B cell (primary cell): ENCODE data around the gene KCTD18. TPM values are rescaled to one million over a fixed set of nuclear protein-coding genes. Genes with fewer than 3 reads are reported as not detected.

ENCODE experiments used
- ATAC-seq: fragments of 200-7000 bp; cut with Tn5 transposase; one replicate; pipeline ENCODE4 v1.10.0; 2021; ENCODE audit warnings: low read depth, mild to moderate bottlenecking, moderate number of reproducible peaks, moderate library complexity
- CTCF ChIA-PET: fragments of 350-600 bp; sonication (Branson Sonifier 250); formaldehyde crosslinking; loops from one replicate; lab custom pipeline; 2021; ENCODE audit warnings: antibody characterized with exemption, inconsistent platforms; lab: Charles Lee
- POLR2A ChIA-PET: fragments of 350-600 bp; sonication (Branson Sonifier 250); formaldehyde crosslinking; loops from one replicate; lab custom pipeline; 2021; ENCODE audit warnings: antibody characterized with exemption; lab: Charles Lee
- DNase-seq: peaks from one replicate; pipeline ENCODE4 v3.0.0; 2013
- H2AFZ ChIP-seq: 2 replicates; pipeline ENCODE4 v1.6.1; 2012; ENCODE audit warnings: mild to moderate bottlenecking, low read depth, low read length; ENCODE audit not compliant: insufficient read depth, poor library complexity, severe bottlenecking
- H3K27ac ChIP-seq, 2 donors: 1 replicate in 1 of 2; 2 replicates in 1 of 2; pipeline ENCODE4 v1.5.1; 2012 to 2013; ENCODE audit warnings: low read length in 2 of 2, mild to moderate bottlenecking in 2 of 2, moderate library complexity in 1 of 2
- H3K27me3 ChIP-seq, 4 experiments: fragments of 200-600 bp in 1 of 4; sonication (generic) in 1 of 4; replicated peaks in 1 of 4; 1 replicate in 2 of 4; 2 replicates in 2 of 4; pipeline versions ENCODE4 v1.6.1 to v1.7.0; 2013 to 2016; ENCODE audit warnings: low read length in 3 of 4, mild to moderate bottlenecking in 2 of 4, mixed read lengths in 1 of 4, moderate library complexity in 1 of 4; ENCODE audit not compliant: insufficient read depth in 4 of 4, control insufficient read depth in 3 of 4; ENCODE audit errors: control extremely low read depth in 1 of 4
- H3K36me3 ChIP-seq, 2 experiments: replicated peaks in 1 of 2; 1 replicate in 1 of 2; 2 replicates in 1 of 2; pipeline versions ENCODE4 v1.6.1 to v1.7.1; 2013; ENCODE audit warnings: low read length in 1 of 2; ENCODE audit not compliant: insufficient read depth in 2 of 2, control insufficient read depth in 1 of 2; ENCODE audit errors: control extremely low read depth in 1 of 2, extremely low read depth in 1 of 2
- H3K4me1 ChIP-seq, 2 donors: fragments of 200-600 bp in 1 of 2; sonication (generic) in 1 of 2; 1 replicate in 1 of 2; 2 replicates in 1 of 2; pipeline versions ENCODE4 v1.5.1 to v1.6.1; 2013 to 2017; ENCODE audit warnings: low read length in 2 of 2; ENCODE audit not compliant: control insufficient read depth in 2 of 2, insufficient read depth in 2 of 2
- H3K4me2 ChIP-seq: replicated peaks from 2 replicates; pipeline ENCODE3; 2012; ENCODE audit warnings: mild to moderate bottlenecking, low read depth, low read length; ENCODE audit not compliant: poor library complexity, severe bottlenecking
- H3K4me3 ChIP-seq, 5 experiments: fragments of 200-600 bp in 1 of 5; sonication (generic) in 1 of 5; 1 replicate in 3 of 5; 2 replicates in 2 of 5; pipeline versions ENCODE4 v1.5.1 to v1.7.0; 2011 to 2016; ENCODE audit warnings: low read length in 4 of 5, mild to moderate bottlenecking in 4 of 5, low read depth in 2 of 5, control low read depth in 1 of 5, moderate library complexity in 1 of 5; ENCODE audit not compliant: insufficient read depth in 1 of 5; ENCODE audit errors: control extremely low read depth in 1 of 5, extremely low read depth in 1 of 5
- H3K79me2 ChIP-seq: fragments of 200-600 bp; sonication (generic); one replicate; pipeline ENCODE4 v1.6.0; 2016; ENCODE audit warnings: low read length; ENCODE audit not compliant: control insufficient read depth, insufficient read depth
- H3K9ac ChIP-seq: fragments of 200-600 bp; sonication (generic); 2 replicates; pipeline ENCODE4 v1.6.1; 2017; ENCODE audit warnings: mild to moderate bottlenecking, low read length, moderate library complexity
- H3K9me3 ChIP-seq, 3 donors: one replicate each; pipeline versions ENCODE4 v1.6.1 to v1.7.1; 2013; ENCODE audit warnings: low read length in 2 of 3; ENCODE audit not compliant: control insufficient read depth in 2 of 3, insufficient read depth in 1 of 3; ENCODE audit errors: control extremely low read depth in 1 of 3
- H4K20me1 ChIP-seq: 2 replicates; pipeline ENCODE4 v1.6.0; 2012; ENCODE audit warnings: mild to moderate bottlenecking, low read length; ENCODE audit not compliant: insufficient read depth, control insufficient read depth, poor library complexity, severe bottlenecking
- H3K27ac Mint-ChIP-seq: one replicate; pipeline ENCODE4 v1.8.0; 2021; ENCODE audit warnings: mixed read lengths
- H3K27me3 Mint-ChIP-seq: one replicate; pipeline ENCODE4 v1.8.0; 2021; ENCODE audit warnings: mixed read lengths
- H3K4me1 Mint-ChIP-seq: one replicate; pipeline ENCODE4 v1.8.0; 2021; ENCODE audit warnings: mixed read lengths
- H3K4me3 Mint-ChIP-seq: one replicate; pipeline ENCODE4 v1.8.0; 2021; ENCODE audit warnings: mixed read lengths
- H3K9me3 Mint-ChIP-seq: one replicate; pipeline ENCODE4 v1.8.0; 2022; ENCODE audit warnings: mixed read lengths; ENCODE audit not compliant: insufficient read depth
- CTCF ChIP-seq: fragments of 200-600 bp; IDR thresholded peaks from one replicate; pipeline ENCODE4 v1.8.0; 2022; ENCODE audit warnings: antibody characterized with exemption, mild to moderate bottlenecking
- EZH2 ChIP-seq: IDR thresholded peaks from 2 replicates; pipeline ENCODE4 v1.6.1; 2012; ENCODE audit warnings: borderline replicate concordance, low read depth, mild to moderate bottlenecking, moderate library complexity, low read length; ENCODE audit not compliant: insufficient read depth, poor library complexity, severe bottlenecking
- WGBS: methylation state at CpG from one replicate; pipeline ENCODE4 v1.1.5; 2013; ENCODE audit warnings: missing lambda C conversion rate; ENCODE audit not compliant: insufficient coverage; 5-methylcytosine and 5-hydroxymethylcytosine counted together
- intact Hi-C: fragments of 100-400 bp; cut with micrococcal nuclease; formaldehyde crosslinking; loops from one replicate; pipeline ENCODE4 v1.10.0; 2022
- polyA plus RNA-seq: library from polyadenylated mRNA; depleted of rRNA; stranded (reverse); fragments of >200 nt; gene quantifications from 2 replicates; pipeline ENCODE4 v1.2.3, GENCODE V29; 2012
- total RNA-seq, 2 donors: library from RNA; stranded (reverse); fragments of 120-200 nt in 1 of 2; gene quantifications; 1 replicate in 1 of 2; 2 replicates in 1 of 2; pipeline versions ENCODE4 v1.2.3 to v1.2.4, GENCODE V29; 2013 to 2022

The KCTD18 gene
- total and polyA plus RNA-seq, 2 donors (not counting 1 experiment from before 2014, with no cell fraction given) = 15.3 to 20.2 TPM

GRCh38 chr2:200443916-200444315 lies 66.0 kb downstream of the KCTD18 start:
- Histone ChIP-seq H3K4me1 (peaks cover 4 to 5% of the 10 kb centered on the region in 2 donors), H3K9ac (no peak overlapping the region), H3K9me3 (no peaks in the 10 kb centered on the region), H3K4me2 (no peak overlapping the region), H3K27me3 (no peaks in the 10 kb centered on the region), H2AFZ (no peak overlapping the region), H3K79me2 (no peaks in the 10 kb centered on the region), H4K20me1 (no peaks in the 10 kb centered on the region), H3K36me3 (no peaks in the 10 kb centered on the region), H3K27ac (no peak overlapping the region), H3K4me3 (no peak overlapping the region)
- ChIA-PET POLR2A (no interaction called here), CTCF (no interaction called here)
- H3K27ac Mint-ChIP-seq = no peak overlapping the region
- intact Hi-C loops = no loop called here
- H3K27me3 Mint-ChIP-seq = peaks cover 22% of the 10 kb centered on the region
- H3K4me3 Mint-ChIP-seq = no peak overlapping the region
- no peaks in the 10 kb centered on the region for H3K9me3 Mint-ChIP-seq
- no CpG with 5 or more reads among the region's 3 CpGs for WGBS
- no peak for DNase-seq
- no peak for TF ChIP-seq EZH2
- TF ChIP-seq CTCF = no peak
- no peak for ATAC-seq
- peaks cover 7% of the 10 kb centered on the region for H3K4me1 Mint-ChIP-seq

DNA sequence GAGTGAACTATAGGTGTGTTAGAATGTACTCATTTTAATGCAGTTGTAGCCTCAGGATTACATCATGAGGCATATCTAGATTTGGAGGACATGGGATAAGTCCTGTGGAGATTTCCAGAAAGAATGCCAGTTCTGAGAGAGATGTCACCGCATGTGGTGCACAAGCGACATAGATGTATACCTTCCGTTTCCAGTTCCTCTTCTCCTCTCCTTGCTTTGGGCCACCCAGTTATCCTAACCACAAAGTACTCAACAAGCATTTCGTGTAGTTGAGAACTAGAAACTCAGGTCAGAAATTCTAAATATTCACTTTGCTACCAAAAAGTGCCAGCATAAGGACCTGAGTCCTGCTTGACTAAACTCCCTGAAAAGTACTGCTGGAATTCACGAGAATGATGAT lies 66.5 kb downstream of the KCTD18 start:
- ChIA-PET POLR2A (no interaction called here), CTCF (no interaction called here)
- Histone ChIP-seq H3K4me3 (no peak overlapping the region), H3K36me3 (no peaks in the 10 kb centered on the region), H3K27me3 (no peaks in the 10 kb centered on the region), H3K9ac (no peak overlapping the region), H3K4me2 (no peak overlapping the region), H3K4me1 (no peaks in the 10 kb centered on the region), H3K79me2 (no peaks in the 10 kb centered on the region), H2AFZ (no peak overlapping the region), H4K20me1 (no peaks in the 10 kb centered on the region), H3K9me3 (no peaks in the 10 kb centered on the region), H3K27ac (no peak overlapping the region)
- intact Hi-C loops = no loop called here
- Mint-ChIP-seq H3K4me1 (peaks cover 1% of the 10 kb centered on the region), H3K27me3 (peaks cover 27% of the 10 kb centered on the region), H3K4me3 (no peak overlapping the region), H3K27ac (no peak overlapping the region), H3K9me3 (no peaks in the 10 kb centered on the region)
- DNase-seq (no peak), ATAC-seq (no peak)
- TF ChIP-seq CTCF (no peak), EZH2 (no peak)
- 84% methylated on average over 4 of the region's 5 CpGs for WGBS
